Upper lobe of right lung (tissue), 1 donor: Measurements from ENCODE around the gene PMPCA. TPM values are rescaled to one million over a fixed set of nuclear protein-coding genes. Genes with fewer than 3 reads are reported as not detected.

Source experiments
- ATAC-seq: fragments of 200-7000 bp; cut with Tn5 transposase; one replicate; pipeline ENCODE4 v1.9.1; 2020; ENCODE audit warnings: mild to moderate bottlenecking, moderate library complexity
- DNase-seq: peaks from one replicate; pipeline ENCODE4 v3.0.0-alpha.2; 2020
- H3K27ac ChIP-seq: fragments of 200-600 bp; one replicate; pipeline ENCODE4 v1.8.0; 2022
- H3K27me3 ChIP-seq: fragments of 200-600 bp; one replicate; pipeline ENCODE4 v1.8.0; 2022; ENCODE audit warnings: mild to moderate bottlenecking
- H3K36me3 ChIP-seq: fragments of 200-600 bp; one replicate; pipeline ENCODE4 v1.8.0; 2022
- H3K4me1 ChIP-seq: fragments of 200-600 bp; one replicate; pipeline ENCODE4 v1.8.0; 2022
- H3K4me3 ChIP-seq: fragments of 200-600 bp; one replicate; pipeline ENCODE4 v1.8.0; 2022; ENCODE audit warnings: mild to moderate bottlenecking
- H3K9me3 ChIP-seq: fragments of 200-600 bp; one replicate; pipeline ENCODE4 v1.8.0; 2022
- CTCF ChIP-seq: fragments of 200-600 bp; IDR thresholded peaks from one replicate; pipeline ENCODE4 v1.8.0; 2022; ENCODE audit warnings: antibody characterized with exemption
- intact Hi-C: fragments of 100-400 bp; cut with DNase I; formaldehyde crosslinking; loops from one replicate; pipeline ENCODE4 v1.11.0; 2022
- total RNA-seq: library from RNA; stranded (reverse); fragmentation: NEBNext Ultra II Directional; extraction: Animal tissue kit (Norgen Biotek cat#: 25700); gene quantifications from one replicate; pipeline ENCODE4 v1.2.1, GENCODE V29; 2021
- donor health status: DM: no; HTN: yes; CAD: no; lungs with severe emphysema.

Gene PMPCA
- total RNA-seq, 1 donor from 2014 or later = 41.9 TPM

GRCh38 chr9:136456258-136456657 lies 45.8 kb downstream of the PMPCA start:
- Histone ChIP-seq H3K4me3 (no peak overlapping the region), H3K9me3 (no peaks in the 10 kb centered on the region), H3K4me1 (no peaks in the 10 kb centered on the region), H3K27ac (no peak overlapping the region), H3K27me3 (no peaks in the 10 kb centered on the region), H3K36me3 (peaks cover 97% of the 10 kb centered on the region)
- TF ChIP-seq CTCF = no peak
- no peak for DNase-seq
- intact Hi-C loops = no loop called here
- no peak for ATAC-seq

- H3K9me3 ChIP-seq = no peaks in the 10 kb centered on the region
- H3K4me3 ChIP-seq = no peak overlapping the region
- no peaks in the 10 kb centered on the region for H3K27me3 ChIP-seq
- ATAC-seq (no peak), DNase-seq (no peak)
- H3K27ac ChIP-seq = no peak overlapping the region
- intact Hi-C loops = no loop called here
- no peak for TF ChIP-seq CTCF
- peaks cover 97% of the 10 kb centered on the region for H3K36me3 ChIP-seq
- H3K4me1 ChIP-seq = no peaks in the 10 kb centered on the region
These were observed 46.9 kb downstream of the PMPCA start for GRCh38 chr9:136457326-136457725.

GRCh38 chr9:136459425-136459824 lies 49.0 kb downstream of the PMPCA start:
- ATAC-seq (no peak), DNase-seq (no peak)
- H3K4me1 ChIP-seq = no peaks in the 10 kb centered on the region
- no peaks in the 10 kb centered on the region for H3K27me3 ChIP-seq
- H3K9me3 ChIP-seq = no peaks in the 10 kb centered on the region
- H3K36me3 ChIP-seq = peaks cover 100% of the 10 kb centered on the region
- no peak for TF ChIP-seq CTCF
- no peak overlapping the region for H3K4me3 ChIP-seq
- H3K27ac ChIP-seq = no peak overlapping the region
- intact Hi-C loops = no loop called here

- H3K27me3 ChIP-seq = no peaks in the 10 kb centered on the region
- H3K4me1 ChIP-seq = no peaks in the 10 kb centered on the region
- H3K4me3 ChIP-seq = no peak overlapping the region
- peaks cover 100% of the 10 kb centered on the region for H3K36me3 ChIP-seq
- no peak for DNase-seq
- TF ChIP-seq CTCF = no peak
- no peak overlapping the region for H3K27ac ChIP-seq
- no peaks in the 10 kb centered on the region for H3K9me3 ChIP-seq
- intact Hi-C loops = no loop called here
- ATAC-seq = no peak
These were observed 50.4 kb downstream of the PMPCA start for GRCh38 chr9:136460772-136461325.

GRCh38 chr9:136462664-136463063 lies 52.2 kb downstream of the PMPCA start:
- Histone ChIP-seq H3K27me3 (no peaks in the 10 kb centered on the region), H3K9me3 (no peaks in the 10 kb centered on the region), H3K36me3 (peaks cover 100% of the 10 kb centered on the region), H3K4me1 (no peaks in the 10 kb centered on the region), H3K27ac (no peak overlapping the region), H3K4me3 (no peak overlapping the region)
- DNase-seq (no peak), ATAC-seq (no peak)
- no peak for TF ChIP-seq CTCF
- intact Hi-C loops = no loop called here

GRCh38 chr9:136463578-136463977 lies 53.1 kb downstream of the PMPCA start:
- Histone ChIP-seq H3K27me3 (no peaks in the 10 kb centered on the region), H3K36me3 (peaks cover 100% of the 10 kb centered on the region), H3K4me3 (no peak overlapping the region), H3K4me1 (no peaks in the 10 kb centered on the region), H3K9me3 (no peaks in the 10 kb centered on the region), H3K27ac (no peak overlapping the region)
- TF ChIP-seq CTCF = no peak
- ATAC-seq = no peak
- DNase-seq = no peak
- intact Hi-C loops = no loop called here
